ENCODE measurements around the gene ZNF556.

DNA sequence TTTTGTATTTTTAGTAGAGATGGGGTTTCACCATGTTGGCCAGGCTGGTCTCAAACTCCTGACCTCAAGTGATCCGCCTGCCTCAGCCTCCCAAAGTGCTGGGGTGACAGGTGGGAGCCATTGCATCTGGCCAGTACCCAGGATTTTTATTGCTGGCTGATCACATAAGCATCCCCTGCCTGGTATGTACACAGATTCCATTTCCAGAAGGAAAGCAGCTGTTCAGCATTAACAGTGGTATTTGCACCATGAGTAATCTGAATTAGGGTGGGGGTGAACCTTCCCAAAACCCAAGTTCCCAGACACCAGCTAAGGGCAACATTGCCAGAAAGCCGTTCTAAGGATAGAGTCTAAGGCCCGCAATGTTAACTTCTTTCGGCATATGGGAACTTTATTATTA lies 18.5 kb upstream of the ZNF556 start:
- TF ChIP-seq CTCF (IDR thresholded peaks at IDR 0.05) (no peak), POLR2A (IDR thresholded peaks at IDR 0.05) (no peak)

Measured in uterus (tissue), 2 donors.